Adrenal gland (tissue), 19 donors: Measurements from ENCODE around the gene FRY. TPM values are rescaled to one million over a fixed set of nuclear protein-coding genes. Genes with fewer than 3 reads are reported as not detected.
"Not testable (repeated sequence)": the region's sequence is repeated elsewhere in the genome, so short reads cannot be mapped to it uniquely, and the experiment has no call there.

ENCODE experiments used
- DNase-seq, 7 donors: peaks; one replicate each; pipeline ENCODE4 v3.0.0-alpha.2; 2019 to 2020
- H3K27ac ChIP-seq, 5 donors: fragments of 200-600 bp; sonication (generic) in 4 of 5; 1 replicate in 3 of 5; 2 replicates in 2 of 5; pipeline versions ENCODE4 v1.5.1 to v1.8.0; 2016 to 2020; ENCODE audit warnings: mild to moderate bottlenecking in 1 of 5
- H3K27me3 ChIP-seq: fragments of 200-600 bp; 2 replicates; pipeline ENCODE4 v1.8.0; 2021
- H3K36me3 ChIP-seq, 2 donors: fragments of 200-600 bp; replicated peaks in 1 of 2; 1 replicate in 1 of 2; 2 replicates in 1 of 2; pipeline versions ENCODE4 v1.5.1 to v1.8.0; 2018 to 2022
- H3K4me1 ChIP-seq, 2 donors: fragments of 200-600 bp; replicated peaks in 1 of 2; 1 replicate in 1 of 2; 2 replicates in 1 of 2; pipeline versions ENCODE4 v1.5.1 to v1.8.0; 2018 to 2021
- H3K4me3 ChIP-seq, 4 donors: fragments of 200-600 bp; sonication (generic) in 3 of 4; one replicate each; pipeline ENCODE4 v1.5.1; 2016 to 2018
- H3K9me3 ChIP-seq, 3 donors: fragments of 200-600 bp; sonication (generic) in 1 of 3; replicated peaks in 1 of 3; 1 replicate in 2 of 3; 2 replicates in 1 of 3; pipeline versions ENCODE4 v1.5.1 to v1.8.0; 2016 to 2021
- CTCF ChIP-seq, 6 experiments: fragments of 450-650 bp in 4 of 6; fragments of 200-600 bp in 2 of 6; sonication (generic) in 1 of 6; IDR thresholded peaks; 1 replicate in 5 of 6; 2 replicates in 1 of 6; pipeline versions ENCODE4 v1.5.1 to v1.8.0; 2016 to 2021; ENCODE audit warnings: antibody characterized with exemption in 6 of 6, mild to moderate bottlenecking in 2 of 6, moderate library complexity in 1 of 6
- POLR2A ChIP-seq, 2 donors: fragments of 450-650 bp; IDR thresholded peaks; one replicate each; pipeline ENCODE4 v1.6.1; 2017; ENCODE audit warnings: antibody characterized with exemption in 2 of 2, mild to moderate bottlenecking in 2 of 2, moderate library complexity in 1 of 2
- WGBS, 4 donors: extraction: QIAGEN DNeasy Blood & Tissue Kit in 2 of 4; methylation state at CpG; one replicate each; pipeline versions ENCODE4 v1.1.5 to v1.1.7; 2013 to 2017; 5-methylcytosine and 5-hydroxymethylcytosine counted together
- intact Hi-C, 2 donors: fragments of 100-400 bp; cut with DNase I; formaldehyde crosslinking; loops; one replicate each; pipeline versions ENCODE4 v1.14.1 to v1.15.0; 2022 to 2023
- long read RNA-seq, 10 donors: library from polyadenylated mRNA in 3 of 10; unstranded in 2 of 10; stranded (forward) in 1 of 10; transcript quantifications; one replicate each; pipeline ENCODE4 v2.0.0 and lab custom pipeline, GENCODE V29; 2021 to 2026
- polyA plus RNA-seq, 3 donors: library from polyadenylated mRNA; stranded (reverse); fragments of 200-250 nt in 2 of 3; fragments of 350-450 nt in 1 of 3; fragmentation: Illumina TruSeq in 1 of 3; extraction: RNeasy Lipid Tissue Mini Kit (QIAGEN cat#74804) in 1 of 3; gene quantifications; one replicate each; pipeline ENCODE4 v1.2.3, GENCODE V29; 2013 to 2014
- total RNA-seq, 9 donors: library from RNA; depleted of rRNA in 4 of 9; stranded (reverse); fragments of >200 nt in 4 of 9; fragments of 120-200 nt in 1 of 9; fragmentation: NEBNext Ultra II Directional in 1 of 9; extraction: Animal tissue kit (Norgen Biotek cat#: 25700) in 1 of 9; gene quantifications; one replicate each; pipeline versions ENCODE4 v1.1.0 to v1.2.4, GENCODE V29; 2013 to 2023
- donor health status: healthy with polysubstance abuse.
- donor health status: Bipolar disorder and iron deficiency.
- donor health status: DM: yes; HTN: yes; CAD: no.
- donor health status: DM: no; HTN: no; CAD: no.
- donor health status: DM: no; HTN: no; CAD: no.
- donor health status: DM: yes; HTN: yes; CAD: no.

The FRY gene
- total RNA-seq = 10 to 100 TPM in 3 of 9 donors, 1 to 10 TPM in 6; 2.1 to 17.2 (median 8.5) TPM
- 1 to 10 TPM; 1.5 to 6.1 (median 3.1) TPM for polyA plus RNA-seq
- long read RNA-seq, donor 1 = 0 reads
- long read RNA-seq, donor 2 = 0 reads
- long read RNA-seq, donor 3 = 0 reads
- long read RNA-seq, donor 4 = 0 reads
- long read RNA-seq, donor 5, partial matches to known transcripts = 2 of 2 reads
- long read RNA-seq, donor 5, other reads (novel, unspliced or antisense) = 0 of 2 reads
- long read RNA-seq, donor 6 = 0 reads
- long read RNA-seq, donor 7 = 0 reads
- long read RNA-seq, donor 8 = 0 reads
- long read RNA-seq, donor 9 = 0 reads
- long read RNA-seq, donor 10 = 0 reads

DNA sequence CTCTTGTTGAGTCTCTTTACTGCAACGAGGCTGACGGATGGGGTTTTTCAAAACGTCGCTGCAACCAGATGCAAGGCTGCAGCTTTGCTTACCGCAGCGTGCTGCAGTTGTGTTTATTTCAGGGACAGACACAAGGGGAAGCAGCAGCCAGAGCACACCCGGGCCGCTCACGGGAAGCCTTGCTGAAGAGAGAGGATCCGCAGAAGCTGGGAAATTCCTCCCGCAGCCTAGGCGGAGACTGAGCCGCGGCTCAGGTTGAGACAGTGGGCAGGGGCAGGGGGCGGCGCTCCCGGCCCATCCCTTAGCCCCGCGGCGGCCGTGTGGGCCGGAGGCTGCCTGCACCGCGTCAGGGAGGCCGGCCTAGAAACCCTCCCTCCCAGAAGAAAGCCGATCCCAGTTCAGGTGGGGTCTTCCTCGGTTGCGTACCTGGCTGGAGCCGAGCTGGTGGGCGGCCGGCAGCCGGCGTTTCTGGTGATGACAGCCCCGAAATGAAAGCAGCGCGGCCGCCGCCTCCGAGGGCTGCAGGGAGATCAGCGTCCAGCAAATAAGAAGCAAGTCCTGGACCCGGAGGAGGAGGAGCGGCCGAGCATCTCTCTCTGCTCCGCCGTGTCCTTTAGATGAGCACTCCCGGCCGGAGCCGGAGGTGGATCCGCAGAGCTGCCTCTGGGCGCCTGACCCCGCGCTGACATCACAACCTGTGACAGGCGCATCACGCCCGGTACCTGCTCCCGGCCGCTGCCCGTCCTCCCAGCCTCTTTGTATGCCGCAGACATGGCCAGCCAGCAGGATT lies at the start of gene FRY:
Gene FRY, plus strand, starts transcription at position 750 of the 790 bp plus-strand sequence. Its CDS starts 22 bp downstream, at position 772.
- Histone ChIP-seq H3K27ac (peak within 1 kb of the TSS; percentile 5 to 81 (median 44)), H3K36me3 (no peaks in the 10 kb centered on the region), H3K4me1 (peaks cover 0 to 7% of the 10 kb centered on the region in 2 donors), H3K4me3 (peak within 1 kb of the TSS in 3 of 4 donors; percentile 51 to 63 (median 54)), H3K27me3 (no peaks in the 10 kb centered on the region), H3K9me3 (no peaks in the 10 kb centered on the region)
- intact Hi-C loops = no loop called here
- 0 to 1% (median 1%) methylated on average over 11 to 59 of the region's 59 CpGs for WGBS, 4 donors
- DNase-seq = peak; percentile 43 to 86 (median 71)
- TF ChIP-seq CTCF (IDR thresholded peaks at IDR 0.05) (no peak), POLR2A (IDR thresholded peaks at IDR 0.05) (peak in 1 of 2 donors; percentile 49)

DNA sequence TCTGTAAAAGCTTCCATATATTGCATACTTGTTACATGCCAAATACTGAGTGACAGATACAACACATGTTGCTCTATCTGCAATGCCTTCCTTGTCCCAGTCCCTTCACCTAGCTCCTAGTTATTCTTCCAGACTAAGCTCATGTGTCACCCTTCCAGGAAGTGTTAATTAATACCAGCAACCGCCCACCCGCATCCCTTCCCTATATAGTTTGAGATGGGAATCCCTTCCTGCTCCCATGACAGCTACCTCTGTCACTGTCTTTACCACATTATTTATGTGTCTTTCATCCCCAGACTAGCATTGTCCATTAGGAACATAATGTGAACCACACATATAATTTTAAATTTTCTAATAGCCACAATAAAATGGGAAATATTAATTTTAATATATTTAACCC lies 49.5 kb upstream of the FRY start:
- intact Hi-C loops = no loop called here
- Histone ChIP-seq H3K27me3 (no peaks in the 10 kb centered on the region), H3K36me3 (no peaks in the 10 kb centered on the region), H3K9me3 (no peaks in the 10 kb centered on the region), H3K4me3 (no peak overlapping the region), H3K4me1 (peaks cover 0 to 8% of the 10 kb centered on the region in 2 donors), H3K27ac (no peak overlapping the region)
- TF ChIP-seq CTCF (IDR thresholded peaks at IDR 0.05) = no peak
- TF ChIP-seq POLR2A (IDR thresholded peaks at IDR 0.05) = no peak
- no peak for DNase-seq
- WGBS, 4 donors = 79 to 92% (median 84%) methylated on average over 2 of the region's 2 CpGs

DNA sequence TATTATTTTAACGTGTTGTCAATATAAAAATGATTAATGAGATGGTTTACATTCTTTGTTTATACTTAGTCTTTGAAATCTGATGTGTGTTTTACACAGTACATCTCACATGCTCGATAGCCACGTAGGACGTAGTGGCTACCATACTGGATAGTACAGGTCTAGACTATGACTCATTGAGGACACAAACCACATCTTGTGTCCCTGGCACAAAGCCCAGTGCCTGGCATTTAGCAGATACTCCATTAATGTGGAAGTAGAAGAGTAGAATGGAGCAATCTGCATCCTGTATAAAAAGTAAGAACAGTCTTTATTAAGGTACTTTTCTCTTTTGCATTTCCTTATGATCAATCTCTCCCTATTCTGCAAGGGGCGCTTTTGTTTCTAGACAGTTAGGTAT lies 49.0 kb upstream of the FRY start:
- H3K27me3 ChIP-seq = no peaks in the 10 kb centered on the region
- no peak overlapping the region for H3K4me3 ChIP-seq
- intact Hi-C loops = no loop called here
- peak; percentile 42 to 94 (median 73) for DNase-seq
- no peak overlapping the region for H3K27ac ChIP-seq
- H3K4me1 ChIP-seq = peaks cover 0 to 8% of the 10 kb centered on the region in 2 donors
- no peaks in the 10 kb centered on the region for H3K36me3 ChIP-seq
- TF ChIP-seq POLR2A (IDR thresholded peaks at IDR 0.05) (no peak), CTCF (IDR thresholded peaks at IDR 0.05) (no peak)
- WGBS, 4 donors = 42 to 47% (median 44%) methylated on average over 5 of the region's 5 CpGs
- H3K9me3 ChIP-seq = no peaks in the 10 kb centered on the region

DNA sequence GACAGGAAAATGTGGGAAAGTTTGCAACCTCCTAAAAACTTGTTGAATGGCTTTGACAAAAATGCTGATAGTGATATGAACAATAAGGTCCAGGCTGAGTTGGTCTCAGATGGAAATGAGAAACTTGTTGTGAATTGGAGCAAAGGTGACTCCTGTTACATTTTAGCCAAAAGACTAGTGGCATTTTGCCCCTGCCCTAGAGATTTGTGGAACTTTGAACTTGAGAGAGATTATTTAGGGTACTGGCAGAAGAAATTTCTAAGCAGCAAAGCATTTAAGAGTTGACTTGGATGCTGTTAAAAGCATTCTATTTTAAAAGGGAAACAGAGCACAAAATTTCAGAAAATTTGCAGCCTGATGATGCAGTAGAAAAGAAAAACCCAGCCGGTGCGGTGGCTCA lies 47.9 kb upstream of the FRY start:
- WGBS, 4 donors = 84 to 97% (median 95%) methylated on average over 2 of the region's 2 CpGs
- H3K27ac ChIP-seq, H3K27me3 ChIP-seq, H3K36me3 ChIP-seq, intact Hi-C loops, H3K4me3 ChIP-seq, DNase-seq, H3K9me3 ChIP-seq, H3K4me1 ChIP-seq: not testable (repeated sequence)

DNA sequence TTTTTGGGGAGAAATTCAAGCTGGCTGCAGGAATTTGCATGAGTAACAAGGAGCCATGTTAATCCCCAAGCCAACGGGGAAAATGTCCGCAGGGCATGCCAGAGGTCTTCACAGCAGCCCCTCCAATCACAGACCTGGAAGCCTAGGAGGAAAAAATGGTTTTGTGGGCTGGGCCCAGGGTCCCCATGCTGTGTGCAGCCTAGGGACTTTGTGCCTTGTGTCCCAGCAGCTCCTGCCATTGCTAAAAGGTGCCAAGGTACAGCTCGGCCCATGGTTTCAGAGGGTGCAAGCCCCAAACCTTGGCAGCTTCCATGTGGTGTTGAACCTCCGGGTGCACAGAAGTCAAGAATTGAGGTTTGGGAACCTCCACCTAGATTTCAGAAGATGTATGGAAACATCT lies 47.2 kb upstream of the FRY start:
- H3K4me3 ChIP-seq, intact Hi-C loops, H3K27ac ChIP-seq, H3K4me1 ChIP-seq, DNase-seq, H3K36me3 ChIP-seq, H3K27me3 ChIP-seq, H3K9me3 ChIP-seq: not testable (repeated sequence)
- WGBS, 4 donors = 91 to 100% (median 92%) methylated on average over 2 to 4 of the region's 4 CpGs
